GM21529 (cell line): Measurements from ENCODE around the gene SYNE1.

ENCODE experiments used
- ATAC-seq: cut with Tn5 transposase; IDR thresholded peaks from one replicate; pipeline ENCODE4 v1.9.1; 2021; ENCODE audit not compliant: unreplicated experiment

SYNE1 gene

DNA sequence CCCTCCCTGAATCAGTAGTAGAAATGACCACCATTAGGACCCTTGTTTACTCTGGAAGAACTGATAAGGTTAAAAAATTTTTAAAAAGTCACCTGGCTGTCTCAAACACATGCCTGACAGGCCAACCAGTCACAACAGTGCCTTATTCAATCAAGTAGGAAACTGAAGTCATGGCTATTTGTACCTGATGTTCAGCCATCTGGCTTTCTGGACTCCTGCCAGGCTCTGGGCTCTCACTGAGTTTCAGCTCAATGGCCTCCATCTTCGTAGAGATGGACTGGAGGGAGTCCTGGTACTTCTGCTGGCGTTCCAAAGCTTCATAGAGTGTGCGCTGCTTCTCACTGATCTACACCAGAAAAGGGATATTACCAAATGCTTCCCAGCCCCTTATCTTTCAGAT lies 343.8 kb downstream of the SYNE1 start:
- no peak for ATAC-seq

DNA sequence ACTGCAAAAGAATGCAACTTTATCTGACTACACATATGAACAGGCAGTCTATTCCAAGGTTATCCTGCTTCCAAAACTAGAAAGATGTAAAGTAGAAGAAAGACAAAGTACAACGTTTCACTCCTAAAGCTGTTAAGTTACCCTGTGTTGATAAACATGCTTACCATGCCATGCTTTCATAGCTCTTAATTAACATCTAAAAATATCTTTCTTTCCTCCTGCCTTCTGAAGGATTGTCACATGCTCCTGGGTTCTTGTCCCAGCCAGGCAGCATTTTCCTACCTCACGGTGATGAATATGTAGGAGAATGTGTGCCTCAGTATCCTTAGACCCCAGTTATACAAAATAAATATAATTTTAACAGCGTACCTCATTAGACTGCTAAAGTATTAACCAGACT lies 344.6 kb downstream of the SYNE1 start:
- no peak for ATAC-seq

DNA sequence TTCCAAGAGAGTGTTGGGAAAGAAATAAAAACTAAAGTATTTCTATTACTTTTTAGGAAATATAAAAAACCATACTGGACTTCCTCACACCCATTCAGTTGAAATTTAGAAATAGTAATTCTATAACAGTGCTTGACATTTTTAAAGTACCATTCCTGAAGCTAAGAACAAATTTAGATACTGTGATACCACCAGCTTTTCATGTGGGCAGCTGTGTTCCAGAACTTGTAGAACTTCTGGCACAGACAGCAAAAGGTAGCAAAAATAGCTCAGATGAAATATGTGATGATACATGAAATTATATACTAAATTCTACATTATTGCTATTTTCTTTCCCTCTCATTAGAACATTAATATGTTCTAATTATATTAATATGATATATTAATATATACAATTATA lies 346.5 kb downstream of the SYNE1 start:
- ATAC-seq: no peak

DNA sequence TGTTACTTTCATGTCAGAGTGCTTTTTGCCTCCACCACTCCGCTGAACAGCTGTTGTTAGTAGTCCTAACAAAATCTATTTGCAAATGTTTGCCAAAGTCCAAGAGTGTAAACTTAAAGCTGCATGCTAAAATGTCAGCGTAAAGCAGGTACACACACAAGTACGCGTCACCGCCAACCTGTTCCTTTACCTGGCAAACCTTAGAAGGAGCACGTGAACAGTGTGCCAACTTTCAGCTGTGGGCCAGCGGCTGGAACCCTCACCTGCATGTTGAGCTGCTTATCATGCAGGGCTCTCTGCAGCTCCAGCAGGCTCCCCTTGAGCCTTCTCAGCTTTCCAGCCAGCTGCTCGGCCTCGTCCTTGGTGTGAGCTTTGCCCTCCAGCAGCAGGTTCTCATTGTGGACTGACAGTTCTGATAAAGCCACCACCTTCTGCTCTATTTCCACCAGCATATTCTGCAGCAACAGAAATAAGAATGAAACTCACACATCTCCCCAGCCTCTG lies 359.3 kb downstream of the SYNE1 start:
- ATAC-seq: no peak

DNA sequence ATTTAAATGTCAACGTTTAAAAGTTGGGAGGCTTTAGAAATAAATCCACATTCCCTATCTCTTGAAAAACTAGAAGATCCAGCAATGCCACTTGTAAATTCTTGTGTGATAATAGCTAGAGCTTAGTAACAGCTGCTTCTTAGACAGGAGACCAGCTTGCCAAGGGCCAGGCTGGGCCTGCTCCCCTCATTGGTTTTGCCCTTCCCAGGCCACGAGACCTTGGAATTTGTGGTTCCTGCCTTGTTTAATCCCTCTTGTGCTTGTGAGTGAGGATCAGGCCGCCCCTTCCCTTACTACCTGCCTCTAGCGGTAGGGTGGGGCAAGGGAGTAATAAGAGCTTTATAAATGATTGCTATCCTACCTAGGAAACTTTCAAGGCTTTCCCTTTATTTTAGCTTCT lies 363.5 kb downstream of the SYNE1 start:
- no peak for ATAC-seq

DNA sequence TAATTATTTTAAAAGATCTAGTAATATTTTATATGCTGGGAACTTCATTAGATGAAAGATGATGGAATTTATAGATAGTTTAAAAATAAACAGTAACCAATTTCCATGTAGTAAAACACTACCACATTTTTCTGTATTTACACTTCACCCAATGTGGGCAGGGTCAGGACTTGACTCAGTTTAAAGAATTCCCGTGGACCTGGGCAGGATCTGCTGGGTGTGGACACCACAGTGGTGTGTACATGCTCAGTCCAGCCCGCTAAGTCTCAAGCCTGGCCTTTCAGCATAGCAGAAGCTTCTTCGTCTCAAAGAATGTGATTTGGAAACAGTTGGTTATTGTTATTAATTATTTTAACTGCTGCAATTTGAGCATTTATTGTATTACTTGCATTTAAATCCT lies 364.2 kb downstream of the SYNE1 start:
- ATAC-seq: no peak

DNA sequence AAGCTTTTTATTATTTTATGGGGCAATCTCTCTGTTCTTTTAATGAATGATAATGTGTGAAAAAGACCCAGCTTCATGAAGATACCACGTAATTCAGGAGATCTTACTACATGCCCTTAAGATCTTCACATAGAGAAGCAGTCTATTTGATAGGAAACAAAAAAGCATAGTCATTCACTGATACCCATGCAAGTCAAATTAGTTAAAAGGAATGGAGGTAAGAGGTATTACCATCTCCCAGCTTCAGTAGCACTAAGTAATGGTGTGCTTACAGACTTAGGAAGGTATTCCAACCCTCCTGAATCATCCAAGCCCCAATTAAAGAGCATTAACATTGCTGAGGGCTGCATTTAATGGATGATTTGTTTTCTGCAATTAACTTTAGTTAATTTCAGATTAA lies 364.7 kb downstream of the SYNE1 start:
- no peak for ATAC-seq

DNA sequence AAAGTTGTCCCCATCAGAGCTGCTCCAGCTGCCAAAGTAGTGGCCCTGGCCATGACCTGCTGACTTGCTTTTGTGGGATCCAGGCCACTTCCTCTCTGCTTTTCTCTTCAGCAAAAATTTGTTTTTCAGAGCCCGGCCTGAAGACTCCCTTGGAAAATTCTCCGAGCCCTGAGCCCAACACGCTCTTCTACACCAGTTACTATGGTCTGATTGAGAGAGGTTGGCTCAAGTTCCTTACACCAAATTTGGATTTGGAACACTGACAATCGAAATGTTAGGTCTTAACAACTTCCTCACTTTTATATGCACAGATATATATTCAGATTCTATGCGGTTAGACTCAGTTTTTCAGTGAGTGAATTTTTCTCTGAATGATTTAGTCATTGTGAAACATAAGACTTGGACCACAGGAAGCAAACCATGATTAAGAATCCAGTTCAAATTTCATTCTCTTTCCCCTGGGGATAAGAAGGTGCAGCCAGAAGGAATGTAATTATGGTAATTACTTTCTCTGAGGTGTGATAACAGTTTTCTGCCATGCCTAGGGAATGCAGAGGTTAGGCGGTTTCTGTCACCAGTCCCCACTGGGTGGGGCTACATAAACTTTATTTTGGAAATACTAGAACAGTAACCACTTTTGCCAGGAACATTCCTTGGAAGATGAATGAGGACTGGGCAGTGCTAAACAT lies 365.2 kb downstream of the SYNE1 start:
- ATAC-seq: peak; percentile 53

DNA sequence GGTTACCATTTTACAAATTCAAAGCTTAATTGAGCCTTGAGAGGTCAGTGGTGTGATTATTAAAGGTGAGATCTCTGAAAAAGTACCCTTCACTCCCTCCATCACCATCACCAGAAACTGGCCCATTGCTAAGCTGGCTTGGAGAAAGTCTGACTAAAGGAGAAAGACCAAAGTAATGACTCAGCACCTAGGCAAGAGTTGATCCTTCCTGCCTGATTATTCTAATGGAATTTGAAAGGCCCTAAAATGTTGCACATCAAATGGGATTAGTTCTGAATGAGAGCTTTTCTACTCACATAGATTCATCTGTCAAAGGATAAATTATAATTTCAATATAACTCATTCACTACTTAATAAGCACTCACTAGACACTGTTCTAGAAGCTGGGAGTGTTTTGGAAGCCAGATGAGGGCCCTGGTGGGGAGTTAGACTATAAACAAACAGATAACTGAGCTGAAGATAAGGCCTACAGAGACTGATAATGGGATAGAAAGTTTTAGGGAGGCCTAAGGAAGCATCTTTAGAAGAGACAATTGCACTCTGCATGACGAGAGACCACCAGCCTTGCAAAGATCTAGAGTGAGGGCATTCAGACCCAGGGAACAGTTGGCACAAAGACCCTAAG lies 366.7 kb downstream of the SYNE1 start:
- no peak for ATAC-seq

DNA sequence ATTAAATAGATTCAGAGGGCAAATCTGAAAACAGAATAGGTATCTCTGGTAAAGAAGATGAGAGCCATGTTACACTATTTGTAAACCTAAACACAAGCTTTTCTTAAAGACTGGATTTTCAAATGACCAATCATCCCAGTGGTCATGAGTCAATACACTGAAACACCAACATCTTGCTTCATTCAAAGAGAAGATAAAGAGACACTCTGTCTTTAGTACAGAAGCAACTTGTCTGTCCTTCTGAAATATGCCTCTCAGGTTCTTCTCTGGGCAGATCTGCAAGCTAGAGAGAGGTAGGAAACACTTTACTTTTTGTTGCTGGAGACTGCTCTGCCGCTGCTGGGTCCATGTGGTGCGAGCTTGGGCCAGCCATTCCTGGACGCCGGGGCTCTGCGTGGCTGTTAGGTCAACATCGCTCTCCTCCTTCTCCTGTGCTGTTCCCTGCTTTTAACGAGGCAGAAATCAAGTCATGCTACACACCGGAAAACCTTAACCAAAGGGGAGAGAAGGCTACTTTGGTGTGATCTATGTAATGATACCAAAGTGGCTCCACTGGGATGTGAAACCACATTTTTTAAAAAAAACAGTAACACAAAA lies 368.2 kb downstream of the SYNE1 start:
- ATAC-seq: no peak

DNA sequence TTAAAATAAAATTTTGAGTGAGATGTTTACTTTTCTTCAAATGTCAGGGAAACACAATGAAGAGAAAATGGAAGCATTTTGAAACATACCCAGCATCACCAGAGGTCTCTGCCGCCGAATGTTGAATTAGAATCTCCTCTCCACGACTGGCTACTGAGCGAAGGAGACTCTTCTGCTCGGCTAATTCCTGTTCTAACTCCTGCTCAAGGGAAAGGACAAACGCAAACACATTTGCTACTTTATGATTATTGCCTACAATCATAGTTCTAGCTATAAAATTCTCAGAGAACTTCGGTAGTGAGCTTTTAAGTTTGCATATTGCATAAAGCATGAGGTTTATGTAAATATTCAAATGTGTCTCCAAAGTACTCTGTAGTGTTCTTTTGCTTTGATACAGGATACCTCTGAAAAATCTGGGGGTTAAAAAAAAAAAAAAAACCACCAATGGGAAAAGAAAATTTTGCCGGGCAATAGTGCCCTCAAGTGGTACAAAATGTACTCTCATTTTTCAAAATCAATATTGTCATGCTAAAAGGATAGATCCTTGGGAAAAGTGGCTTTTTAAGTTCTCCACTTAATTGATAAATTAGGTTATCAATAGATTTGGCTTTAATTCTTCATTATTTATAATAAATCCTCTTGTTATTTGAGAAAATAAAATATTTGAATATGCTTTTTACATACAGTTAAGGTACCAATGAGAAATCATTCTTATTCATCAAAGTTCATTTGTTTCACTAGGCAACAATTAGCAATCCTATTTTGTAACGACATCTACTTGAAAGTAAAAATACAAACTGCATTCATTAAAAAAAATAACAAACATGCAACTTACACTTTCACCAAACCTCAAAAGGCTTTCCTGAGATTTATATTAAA lies 369.0 kb downstream of the SYNE1 start:
- no peak for ATAC-seq

DNA sequence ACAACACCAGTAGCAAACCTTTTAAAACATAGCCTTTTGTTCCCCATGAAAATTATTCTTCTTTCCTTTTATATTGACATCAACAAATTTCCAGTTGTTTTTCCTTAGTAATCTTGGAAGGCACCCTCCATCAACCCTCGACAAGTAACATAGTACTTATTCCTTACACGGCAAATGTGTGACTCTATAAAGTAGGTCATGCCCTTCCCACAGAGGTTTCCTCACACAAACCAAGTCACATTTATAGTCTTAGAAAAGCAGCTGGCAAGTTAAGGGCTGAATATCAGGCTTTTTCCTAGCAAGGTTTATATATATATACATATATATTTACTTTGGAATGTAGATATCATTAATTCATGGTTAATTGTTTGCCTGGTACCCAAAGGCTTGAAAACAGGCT lies 371.5 kb downstream of the SYNE1 start:
- no peak for ATAC-seq

DNA sequence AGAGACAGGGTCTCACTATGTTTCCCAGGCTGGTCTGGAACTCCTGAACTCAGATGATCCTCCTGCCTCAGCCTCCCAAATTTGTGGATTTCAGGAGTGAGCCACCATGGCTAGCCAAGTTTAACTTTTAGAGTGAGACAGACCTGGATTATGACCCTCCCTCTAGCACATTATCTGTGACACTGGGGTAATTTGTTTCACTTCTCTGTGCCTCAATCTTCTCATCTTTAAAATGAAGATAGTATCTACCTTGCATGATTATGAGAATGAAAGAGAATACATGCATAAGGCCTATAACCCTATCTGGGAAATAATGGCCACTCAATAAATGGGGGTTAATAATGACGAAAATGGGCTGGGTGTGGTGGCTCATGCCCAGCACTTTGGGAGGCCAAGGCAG lies 373.6 kb downstream of the SYNE1 start:
- ATAC-seq: no peak

DNA sequence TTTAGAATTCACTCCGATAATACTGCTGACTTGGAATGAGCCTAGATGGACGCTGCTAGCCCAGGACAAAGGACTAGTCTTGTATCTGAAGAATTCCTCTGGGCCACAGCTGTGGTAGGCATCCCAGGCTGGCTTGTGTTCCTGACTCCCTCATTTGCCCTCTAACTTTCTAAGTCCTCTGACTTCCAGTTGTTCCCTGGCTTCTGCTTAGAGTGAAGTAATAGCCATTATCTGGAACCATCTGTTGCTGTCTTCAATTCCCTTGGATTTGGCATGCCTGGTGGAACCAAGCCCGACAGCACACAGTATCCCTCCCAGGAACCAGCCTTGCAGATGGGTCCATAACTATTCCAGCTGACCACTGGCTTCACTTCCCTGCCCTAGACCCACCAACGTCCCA lies 376.0 kb downstream of the SYNE1 start:
- no peak for ATAC-seq

DNA sequence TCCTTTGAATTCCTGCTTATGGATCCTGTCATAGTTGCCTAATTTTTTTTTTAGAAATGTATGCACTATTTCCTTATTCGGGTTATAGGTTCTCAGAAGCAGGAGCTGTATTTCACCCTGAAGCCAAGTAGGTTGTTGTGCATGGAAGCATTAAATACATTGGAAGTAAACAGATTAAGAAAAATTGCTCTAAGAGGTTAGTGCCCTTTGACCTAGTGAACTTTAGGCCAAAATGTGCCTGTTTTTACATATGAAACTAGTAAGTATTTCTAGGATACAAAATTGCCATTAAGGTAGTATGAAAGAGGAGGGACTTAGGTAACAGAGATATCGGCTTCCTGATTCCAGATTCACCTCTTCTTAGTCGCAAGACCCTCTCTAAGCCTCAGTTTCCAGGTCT lies 377.9 kb downstream of the SYNE1 start:
- ATAC-seq: no peak

DNA sequence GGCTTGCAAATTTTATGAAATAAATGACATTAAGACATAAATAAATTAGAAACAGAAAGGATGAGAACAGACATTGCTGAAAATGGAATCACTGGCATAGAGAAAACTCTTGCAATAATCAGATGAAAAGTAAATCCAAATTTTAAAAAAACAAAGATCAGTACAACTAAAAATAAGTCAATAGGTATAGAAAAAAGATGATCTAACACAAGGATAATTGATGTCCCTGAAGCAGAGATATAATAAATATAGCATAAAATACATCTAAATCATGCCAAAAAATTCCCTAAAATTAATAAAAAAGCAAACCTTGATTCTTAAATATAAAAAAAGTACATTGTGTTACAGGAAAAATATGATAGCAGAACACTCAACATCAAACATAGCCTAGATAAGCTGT lies 379.6 kb downstream of the SYNE1 start:
- no peak for ATAC-seq

DNA sequence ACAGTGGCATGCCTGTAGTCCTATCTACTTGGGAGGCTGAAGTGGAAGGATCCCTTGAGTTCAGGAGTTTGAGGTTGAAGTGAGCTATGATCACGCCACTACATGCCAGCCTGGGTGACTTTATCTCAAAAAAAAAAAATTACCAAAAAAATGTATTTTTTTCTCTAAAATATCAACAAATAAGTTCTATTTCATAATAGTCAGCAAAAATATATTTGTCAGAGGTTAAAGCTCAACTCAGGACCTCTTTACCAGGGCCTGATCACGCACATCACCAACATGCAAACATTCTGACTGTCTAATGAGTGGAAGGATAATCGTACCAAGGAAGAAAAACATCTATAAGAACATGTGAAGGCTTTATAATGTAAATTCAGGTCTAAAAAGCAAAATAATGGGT lies 387.0 kb downstream of the SYNE1 start:
- ATAC-seq: no peak

DNA sequence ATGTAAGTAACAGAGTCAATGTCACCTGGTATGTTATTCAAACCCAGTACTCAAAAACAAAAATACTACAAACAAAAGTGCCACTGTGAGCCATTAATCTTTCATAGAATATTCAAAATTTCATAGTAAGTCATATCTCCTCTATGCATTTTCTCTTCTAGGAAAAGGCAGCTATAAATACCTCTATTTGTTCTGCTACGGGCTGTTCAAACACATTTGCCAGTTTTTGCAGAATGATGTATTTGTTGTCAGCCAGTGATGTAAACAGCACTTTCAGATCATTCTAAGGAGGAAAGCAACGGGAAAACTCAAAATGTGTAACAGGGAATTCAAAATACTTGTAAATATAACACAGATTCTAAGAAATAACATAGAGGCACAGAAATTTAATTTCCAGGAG lies 388.2 kb downstream of the SYNE1 start:
- no peak for ATAC-seq

DNA sequence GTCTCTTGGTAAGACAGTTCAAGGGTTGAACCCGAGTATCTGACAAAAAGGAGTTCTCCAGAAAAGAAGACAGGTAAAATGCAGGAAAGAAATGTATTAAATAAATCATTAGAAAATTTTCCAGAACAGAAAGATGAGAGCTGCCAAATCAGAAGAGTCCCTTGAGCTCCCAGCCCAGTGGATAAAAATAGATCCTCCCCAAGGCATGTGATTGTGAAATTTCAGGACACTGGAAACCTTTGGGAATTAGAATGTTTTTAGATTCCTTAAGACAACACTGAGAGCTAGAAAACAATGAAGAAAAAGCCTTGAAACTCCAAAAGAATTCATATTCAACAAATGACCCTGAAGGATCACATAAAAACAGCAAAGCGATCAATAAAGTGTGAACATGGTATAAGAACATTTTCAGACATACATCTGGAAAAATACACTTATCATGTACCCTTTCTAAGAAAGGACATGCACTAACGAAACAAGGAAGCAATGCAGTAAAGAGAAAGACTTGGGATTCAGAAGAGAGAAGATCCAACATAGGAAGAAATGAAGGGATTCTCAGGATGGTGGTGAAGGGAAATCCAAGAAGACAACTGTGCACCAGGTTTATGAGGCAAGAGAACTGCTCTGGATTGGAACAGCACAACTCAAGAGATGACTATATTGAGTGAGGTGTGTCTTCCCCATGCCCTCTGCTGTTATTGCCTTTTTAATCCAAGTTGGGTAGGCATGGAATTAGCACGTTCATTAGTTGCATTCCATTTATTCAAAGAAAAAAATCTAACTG lies 390.4 kb downstream of the SYNE1 start:
- no peak for ATAC-seq

DNA sequence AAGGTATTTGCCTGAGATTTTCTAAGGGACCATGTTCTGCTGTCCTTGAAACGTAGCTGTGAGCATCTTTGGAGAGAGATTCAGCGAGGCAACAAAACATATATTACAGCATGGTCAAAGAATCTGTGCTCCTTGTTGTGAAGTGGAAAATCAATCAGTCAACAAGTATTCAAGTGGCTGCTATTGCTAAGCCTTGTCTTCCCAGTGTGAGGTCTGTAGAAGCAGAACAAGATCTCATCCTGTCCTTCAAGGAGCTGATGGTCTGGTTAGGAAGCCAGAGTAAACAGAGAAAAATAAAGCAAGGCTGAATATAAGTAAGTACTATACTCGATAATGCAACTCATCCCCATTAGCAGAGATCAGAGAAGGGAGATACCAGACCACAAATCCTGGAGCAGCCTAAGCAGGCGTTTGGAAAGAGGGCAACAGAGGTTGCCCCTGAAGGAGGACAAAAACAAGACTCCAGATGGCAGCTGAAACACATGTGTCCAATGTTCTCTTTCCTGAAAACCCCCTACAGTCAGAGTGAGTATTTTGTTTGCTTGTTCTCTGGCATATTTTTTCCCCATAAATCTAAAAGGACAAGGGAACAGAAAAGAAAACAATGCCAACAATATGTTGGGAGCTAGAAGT lies 392.0 kb downstream of the SYNE1 start:
- no peak for ATAC-seq
